Measurements from ENCODE around the gene KRTAP10-11.

DNA sequence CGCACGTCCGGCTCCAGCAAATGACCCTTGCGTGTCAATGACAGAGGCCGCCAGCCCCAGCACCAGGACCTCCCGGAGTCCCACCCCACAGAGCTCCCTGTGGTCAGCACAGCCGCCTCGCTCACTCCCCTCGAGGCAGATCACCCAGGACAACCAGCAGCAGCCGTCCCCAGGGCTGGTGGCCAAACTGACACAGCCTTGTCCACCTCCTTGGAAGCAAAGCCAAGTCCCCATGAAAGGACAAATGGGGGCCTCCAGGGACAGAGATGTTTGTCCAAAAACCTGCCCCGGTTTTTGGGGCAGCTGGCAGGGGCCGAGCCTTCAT is 6.9 kb upstream of the KRTAP10-11 start:
- TF ChIP-seq, protein P1, sequence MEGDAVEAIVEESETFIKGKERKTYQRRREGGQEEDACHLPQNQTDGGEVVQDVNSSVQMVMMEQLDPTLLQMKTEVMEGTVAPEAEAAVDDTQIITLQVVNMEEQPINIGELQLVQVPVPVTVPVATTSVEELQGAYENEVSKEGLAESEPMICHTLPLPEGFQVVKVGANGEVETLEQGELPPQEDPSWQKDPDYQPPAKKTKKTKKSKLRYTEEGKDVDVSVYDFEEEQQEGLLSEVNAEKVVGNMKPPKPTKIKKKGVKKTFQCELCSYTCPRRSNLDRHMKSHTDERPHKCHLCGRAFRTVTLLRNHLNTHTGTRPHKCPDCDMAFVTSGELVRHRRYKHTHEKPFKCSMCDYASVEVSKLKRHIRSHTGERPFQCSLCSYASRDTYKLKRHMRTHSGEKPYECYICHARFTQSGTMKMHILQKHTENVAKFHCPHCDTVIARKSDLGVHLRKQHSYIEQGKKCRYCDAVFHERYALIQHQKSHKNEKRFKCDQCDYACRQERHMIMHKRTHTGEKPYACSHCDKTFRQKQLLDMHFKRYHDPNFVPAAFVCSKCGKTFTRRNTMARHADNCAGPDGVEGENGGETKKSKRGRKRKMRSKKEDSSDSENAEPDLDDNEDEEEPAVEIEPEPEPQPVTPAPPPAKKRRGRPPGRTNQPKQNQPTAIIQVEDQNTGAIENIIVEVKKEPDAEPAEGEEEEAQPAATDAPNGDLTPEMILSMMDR (IDR thresholded peaks at IDR 0.05) = no peak
- TF ChIP-seq POLR2A (IDR thresholded peaks at IDR 0.05) = no peak
